Prostate gland (tissue), 2 donors: Measurements from ENCODE around the gene NOC2L. TPM values are rescaled to one million over a fixed set of nuclear protein-coding genes. Genes with fewer than 3 reads are reported as not detected.

Experiments
- DNase-seq: peaks from one replicate; pipeline ENCODE4 v3.0.0-alpha.2; 2019; ENCODE audit warnings: low spot score
- H3K27ac ChIP-seq, 2 donors: fragments of 200-600 bp; sonication (generic); 2 replicates each; pipeline ENCODE4 v1.5.1; 2017 to 2019
- H3K27me3 ChIP-seq: fragments of 200-600 bp; sonication (generic); replicated peaks from 2 replicates; pipeline ENCODE4 v1.5.1; 2019; ENCODE audit not compliant: insufficient read depth
- H3K36me3 ChIP-seq, 2 donors: fragments of 200-600 bp; sonication (generic); 1 replicate in 1 of 2; 2 replicates in 1 of 2; pipeline versions ENCODE4 v1.5.1 to v1.8.1; 2017 to 2019
- H3K4me1 ChIP-seq: fragments of 200-600 bp; sonication (generic); replicated peaks from 2 replicates; pipeline ENCODE4 v1.5.1; 2019
- H3K4me3 ChIP-seq, 2 donors: fragments of 200-600 bp; sonication (generic); 2 replicates each; pipeline ENCODE4 v1.5.1; 2017 to 2019
- H3K9me3 ChIP-seq: fragments of 200-600 bp; sonication (generic); 2 replicates; pipeline ENCODE4 v1.5.1; 2017
- POLR2A ChIP-seq: fragments of 450-650 bp; IDR thresholded peaks from one replicate; pipeline ENCODE4 v1.6.1; 2016; ENCODE audit warnings: antibody characterized with exemption, mild to moderate bottlenecking
- POLR2AphosphoS5 ChIP-seq: sonication (generic); formaldehyde crosslinking; IDR thresholded peaks from one replicate; pipeline ENCODE4 v1.6.1; 2017; ENCODE audit warnings: antibody characterized with exemption
- WGBS: methylation state at CpG from one replicate; pipeline ENCODE4 v1.1.5; 2018; 5-methylcytosine and 5-hydroxymethylcytosine counted together
- intact Hi-C: fragments of 100-400 bp; cut with DNase I; formaldehyde crosslinking; loops from one replicate; pipeline ENCODE4 v1.14.2; 2022
- total RNA-seq, 2 donors: library from RNA; depleted of rRNA; stranded (reverse); fragments of >200 nt; gene quantifications; one replicate each; pipeline ENCODE4 v1.1.0, GENCODE V29; 2016
- TF ChIP-seq, protein P1 (sequence below), 4 experiments: fragments of 200-600 bp in 2 of 4; fragments of 450-650 bp in 2 of 4; sonication (generic) in 2 of 4; IDR thresholded peaks; 1 replicate in 3 of 4; 2 replicates in 1 of 4; pipeline ENCODE4 v1.5.1; 2016 to 2019; ENCODE audit warnings: antibody characterized with exemption in 4 of 4, mild to moderate bottlenecking in 2 of 4, moderate library complexity in 2 of 4

NOC2L gene
- 10 to 100 TPM; 43.2 to 65.5 TPM for total RNA-seq

DNA sequence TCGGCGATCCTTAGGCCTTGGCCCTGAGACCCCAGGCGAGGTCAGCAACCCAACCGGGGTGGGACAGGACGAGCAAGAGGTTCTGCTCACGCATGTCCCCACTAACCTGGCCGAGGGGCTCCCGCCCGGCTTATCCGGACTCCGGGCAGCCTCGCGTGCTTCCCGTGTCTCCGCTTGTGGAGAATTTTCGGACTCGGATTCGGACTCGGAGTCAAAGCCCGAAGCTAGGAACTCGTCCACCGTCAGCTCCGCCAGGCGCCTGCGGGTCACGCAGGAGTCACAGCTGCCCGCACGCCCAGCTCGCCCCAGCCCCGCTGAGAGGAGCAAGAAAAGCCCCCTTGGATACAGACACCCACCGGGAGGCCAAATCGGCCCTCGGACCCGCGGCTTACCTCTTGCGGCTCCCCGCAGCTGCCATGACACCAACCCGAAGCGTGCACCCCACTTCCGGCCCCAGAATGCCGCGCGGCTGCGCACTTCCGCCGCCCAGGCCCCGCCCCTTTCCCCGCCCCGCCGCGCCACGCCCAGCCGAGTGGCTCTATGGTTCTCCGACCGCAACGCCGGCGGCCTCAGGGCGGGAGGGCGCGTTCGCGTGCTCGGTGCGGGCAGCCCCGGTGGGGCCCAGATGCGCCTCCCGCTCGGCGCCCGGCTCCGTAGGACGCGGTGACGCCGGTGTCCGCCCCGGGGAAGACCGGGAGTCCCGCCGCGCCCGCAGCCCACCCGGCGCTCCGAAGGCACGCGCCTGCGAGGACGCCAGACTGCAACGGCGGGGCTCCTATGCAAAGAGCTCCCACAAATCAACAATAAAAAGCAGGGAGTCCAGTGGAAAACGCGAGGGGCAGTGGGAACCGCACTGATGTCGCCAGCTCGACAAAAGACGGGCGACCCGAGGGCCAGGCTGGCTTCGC is at the start of gene NOC2L:
TSS of gene NOC2L (minus strand) at position 434 of the 908 bp plus-strand sequence. CDS start at position 418, 16 bp downstream.
- intact Hi-C loops: no loop called here
- H3K4me1 ChIP-seq: peaks cover 6% of the 10 kb centered on the region
- 8% methylated on average over 67 of the region's 101 CpGs for WGBS

DNA sequence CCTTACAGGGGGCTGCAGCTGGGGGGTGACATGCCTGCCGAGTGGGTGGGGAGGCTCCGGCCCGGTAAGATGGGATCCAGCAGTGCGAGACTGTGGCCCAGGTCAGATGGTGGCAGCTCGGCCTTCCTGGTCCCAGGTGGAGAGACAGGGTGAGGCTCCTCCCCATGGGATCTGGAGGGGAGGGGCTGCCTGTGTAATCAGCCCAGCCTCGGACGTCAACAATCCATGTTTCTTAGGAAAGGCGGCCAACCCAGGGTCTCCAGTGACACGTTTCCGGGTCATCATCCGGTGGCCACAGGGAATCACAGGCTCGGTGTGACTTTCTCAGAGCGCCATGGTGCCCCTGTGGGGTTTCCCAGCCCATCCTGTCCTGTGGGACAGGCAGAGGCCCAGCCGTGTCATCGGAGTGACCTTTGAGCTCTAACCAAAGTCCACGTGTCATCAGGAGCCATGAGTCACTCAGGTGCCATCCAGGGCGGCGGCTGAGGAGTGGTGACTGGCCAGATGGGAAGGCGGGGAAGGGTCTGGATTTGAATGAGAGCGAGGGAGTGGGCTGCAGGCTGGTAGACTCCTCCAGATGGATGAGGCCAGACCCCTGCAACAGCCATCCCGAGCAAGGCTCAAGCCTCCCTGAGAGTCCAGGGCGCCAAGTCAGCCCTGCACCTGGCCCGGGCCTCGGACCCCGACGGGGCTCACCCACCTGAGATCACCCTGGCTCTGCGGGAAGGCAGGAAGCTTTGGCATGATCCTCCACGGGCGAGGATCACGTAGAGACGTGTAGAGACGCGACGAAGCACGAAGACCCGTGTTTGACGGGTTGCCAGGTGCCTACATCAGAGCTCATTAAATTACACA is 47.5 kb upstream of the NOC2L start:
- WGBS: 62% methylated on average over 37 of the region's 37 CpGs
- intact Hi-C loops: no loop called here
- Histone ChIP-seq H3K27me3 (no peaks in the 10 kb centered on the region), H3K27ac (no peak overlapping the region), H3K4me3 (no peak overlapping the region), H3K4me1 (peaks cover 5% of the 10 kb centered on the region), H3K36me3 (no peaks in the 10 kb centered on the region), H3K9me3 (no peaks in the 10 kb centered on the region)
- TF ChIP-seq POLR2AphosphoS5 (peak; percentile 34), POLR2A (no peak)
- TF ChIP-seq, protein P1, sequence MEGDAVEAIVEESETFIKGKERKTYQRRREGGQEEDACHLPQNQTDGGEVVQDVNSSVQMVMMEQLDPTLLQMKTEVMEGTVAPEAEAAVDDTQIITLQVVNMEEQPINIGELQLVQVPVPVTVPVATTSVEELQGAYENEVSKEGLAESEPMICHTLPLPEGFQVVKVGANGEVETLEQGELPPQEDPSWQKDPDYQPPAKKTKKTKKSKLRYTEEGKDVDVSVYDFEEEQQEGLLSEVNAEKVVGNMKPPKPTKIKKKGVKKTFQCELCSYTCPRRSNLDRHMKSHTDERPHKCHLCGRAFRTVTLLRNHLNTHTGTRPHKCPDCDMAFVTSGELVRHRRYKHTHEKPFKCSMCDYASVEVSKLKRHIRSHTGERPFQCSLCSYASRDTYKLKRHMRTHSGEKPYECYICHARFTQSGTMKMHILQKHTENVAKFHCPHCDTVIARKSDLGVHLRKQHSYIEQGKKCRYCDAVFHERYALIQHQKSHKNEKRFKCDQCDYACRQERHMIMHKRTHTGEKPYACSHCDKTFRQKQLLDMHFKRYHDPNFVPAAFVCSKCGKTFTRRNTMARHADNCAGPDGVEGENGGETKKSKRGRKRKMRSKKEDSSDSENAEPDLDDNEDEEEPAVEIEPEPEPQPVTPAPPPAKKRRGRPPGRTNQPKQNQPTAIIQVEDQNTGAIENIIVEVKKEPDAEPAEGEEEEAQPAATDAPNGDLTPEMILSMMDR (IDR thresholded peaks at IDR 0.05): no peak
- DNase-seq: no peak

More for the DNA sequence above, at the start of gene NOC2L:
- peaks cover 9 to 13% of the 10 kb centered on the region in 2 donors for H3K36me3 ChIP-seq
- H3K4me3 ChIP-seq: peak within 1 kb of the TSS; percentile 84 to 90
- TF ChIP-seq, protein P1 (IDR thresholded peaks at IDR 0.05): no peak
- TF ChIP-seq POLR2A (no peak), POLR2AphosphoS5 (peak; percentile 88)
- peak; percentile 90 for DNase-seq
- no peaks in the 10 kb centered on the region for H3K9me3 ChIP-seq
- H3K27ac ChIP-seq: peak within 1 kb of the TSS in 1 of 2 donors; percentile 32
- H3K27me3 ChIP-seq: no peaks in the 10 kb centered on the region

DNA sequence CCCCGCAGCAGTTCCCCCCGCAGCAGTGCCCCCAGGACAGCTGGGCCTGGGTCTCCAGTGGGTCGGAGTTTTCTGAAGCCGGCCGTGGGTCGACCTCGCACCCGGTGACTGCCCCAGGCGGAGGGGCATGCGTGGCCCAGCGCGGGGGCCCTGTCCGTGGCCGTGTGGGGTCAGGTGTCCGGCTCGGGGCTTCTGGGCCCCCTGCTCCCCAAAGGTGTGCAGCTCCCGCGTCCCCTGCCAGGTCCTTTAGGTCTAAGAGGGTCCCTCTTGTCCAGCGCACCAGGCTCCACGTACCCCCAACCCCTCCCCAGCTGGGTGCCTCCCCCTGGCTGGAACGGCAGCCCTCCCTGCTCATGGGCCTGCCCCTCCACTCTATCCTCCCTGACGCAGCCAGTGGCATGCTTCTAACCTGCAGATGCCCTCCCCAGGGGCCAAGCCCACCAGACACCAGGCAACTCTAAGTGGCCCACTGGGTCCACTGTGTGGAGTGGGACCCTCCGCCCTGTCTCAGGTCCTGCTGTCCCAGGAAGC is 46.8 kb upstream of the NOC2L start:
- no peaks in the 10 kb centered on the region for H3K9me3 ChIP-seq
- intact Hi-C loops: no loop called here
- TF ChIP-seq POLR2A: no peak
- TF ChIP-seq, protein P1 (IDR thresholded peaks at IDR 0.05): no peak
- no peak for TF ChIP-seq POLR2AphosphoS5
- 58% methylated on average over 22 of the region's 23 CpGs for WGBS
- no peak overlapping the region for H3K4me3 ChIP-seq
- no peak for DNase-seq
- no peaks in the 10 kb centered on the region for H3K36me3 ChIP-seq
- H3K27ac ChIP-seq: no peak overlapping the region
- H3K27me3 ChIP-seq: no peaks in the 10 kb centered on the region
- peaks cover 5% of the 10 kb centered on the region for H3K4me1 ChIP-seq

DNA sequence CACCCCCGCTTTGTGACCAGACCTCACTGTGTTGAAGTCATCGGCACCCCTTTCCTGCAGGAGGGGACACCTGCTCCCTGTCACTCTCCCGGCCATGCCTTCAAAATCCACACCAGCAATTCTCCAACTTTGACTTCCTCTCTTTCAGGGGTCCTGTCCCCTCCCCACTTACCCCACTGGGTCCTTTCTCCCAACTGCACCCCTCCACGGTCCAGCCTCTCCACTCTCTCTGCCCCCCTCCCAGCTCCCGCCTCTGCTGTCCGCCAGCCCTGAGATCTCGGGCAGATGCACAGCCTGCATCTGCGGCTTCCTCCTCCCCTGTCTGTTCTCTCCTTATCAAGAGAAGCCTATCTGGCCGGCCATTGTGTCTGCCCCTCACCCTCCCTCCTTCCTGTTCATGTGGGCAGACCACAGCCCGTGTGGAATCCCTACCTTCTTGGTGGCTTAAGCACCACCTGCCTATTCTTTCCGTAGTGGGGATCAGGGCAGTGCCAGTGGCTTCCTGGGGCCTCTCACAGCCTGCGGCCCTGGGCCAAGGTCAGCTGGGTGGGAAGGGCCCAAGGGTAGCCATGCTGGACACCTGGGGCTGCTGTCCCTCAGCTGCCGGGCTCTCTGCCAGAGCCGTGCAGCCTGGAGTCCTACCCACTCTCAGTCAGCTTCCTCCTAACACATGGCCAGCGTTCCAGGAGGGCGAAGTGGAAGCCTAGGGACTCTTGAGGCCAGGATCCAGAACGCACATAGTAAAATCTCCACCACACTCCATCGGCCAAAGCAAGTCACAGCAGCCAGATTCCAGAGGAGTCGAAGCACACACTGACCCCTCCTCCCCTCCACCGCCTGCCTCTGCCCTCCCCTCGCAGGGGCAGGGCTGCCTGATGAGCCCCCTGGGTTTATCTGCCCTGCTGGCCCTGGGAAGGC is 46.0 kb upstream of the NOC2L start:
- intact Hi-C loops: no loop called here
- DNase-seq: no peak
- peak overlapping the region in 1 of 2 donors; percentile 26 for H3K27ac ChIP-seq
- no peaks in the 10 kb centered on the region for H3K27me3 ChIP-seq
- no peaks in the 10 kb centered on the region for H3K9me3 ChIP-seq
- no peaks in the 10 kb centered on the region for H3K36me3 ChIP-seq
- TF ChIP-seq, protein P1 (IDR thresholded peaks at IDR 0.05): no peak
- TF ChIP-seq POLR2AphosphoS5: peak; percentile 15
- H3K4me1 ChIP-seq: peaks cover 5% of the 10 kb centered on the region
- no peak overlapping the region for H3K4me3 ChIP-seq
- 38% methylated on average over 20 of the region's 21 CpGs for WGBS
